ENCODE data around the gene MAP1S. TPM values are rescaled to one million over a fixed set of nuclear protein-coding genes. Genes with fewer than 3 reads are reported as not detected.

MAP1S gene
- total and polyA plus RNA-seq, 10 donors: 15.0 to 63.1 (median 35.5) TPM

GRCh38 chr19:17680230-17680722 is 39.0 kb upstream of the MAP1S start:
- WGBS, 5 donors: 3 to 4% (median 4%) methylated on average over 26 to 38 of the region's 38 CpGs
- no peaks in the 10 kb centered on the region for H3K36me3 ChIP-seq
- peak overlapping the region in 5 of 8 donors; percentile 7 to 60 (median 25) for H3K4me3 ChIP-seq
- H3K4me1 ChIP-seq: peaks cover 5 to 25% (median 14%) of the 10 kb centered on the region in 6 donors
- peak overlapping the region in 2 of 8 donors; percentile 24 to 54 for H3K27ac ChIP-seq
- peaks cover 0 to 91% (median 10%) of the 10 kb centered on the region in 7 donors for H3K27me3 ChIP-seq (replicated peaks in 1 of 7)
- DNase-seq: peak; percentile 86
- TF ChIP-seq CTCF (IDR thresholded peaks at IDR 0.05 in 8 of 11, conservative IDR thresholded peaks at IDR 0.05 in 3 of 11) (no peak), POLR2AphosphoS5 (IDR thresholded peaks at IDR 0.05) (peak; percentile 85 to 93 (median 86)), POLR2A (IDR thresholded peaks at IDR 0.05) (no peak)
- intact Hi-C loops (cut with DNase I; ENCODE audit: low total_unique reads): no loop called here
- H3K9me3 ChIP-seq: no peaks in the 10 kb centered on the region

- peaks cover 0 to 98% (median 23%) of the 10 kb centered on the region in 7 donors for H3K27me3 ChIP-seq (replicated peaks in 1 of 7)
- TF ChIP-seq CTCF (IDR thresholded peaks at IDR 0.05 in 8 of 11, conservative IDR thresholded peaks at IDR 0.05 in 3 of 11): no peak
- TF ChIP-seq POLR2A (IDR thresholded peaks at IDR 0.05): no peak
- no peak for TF ChIP-seq POLR2AphosphoS5 (IDR thresholded peaks at IDR 0.05)
- intact Hi-C loops (cut with DNase I; ENCODE audit: low total_unique reads): no loop called here
- no peaks in the 10 kb centered on the region for H3K36me3 ChIP-seq
- no peak overlapping the region for H3K4me3 ChIP-seq
- no peak for DNase-seq
- H3K27ac ChIP-seq: no peak overlapping the region
- peaks cover 8 to 37% (median 24%) of the 10 kb centered on the region in 6 donors for H3K4me1 ChIP-seq
- H3K9me3 ChIP-seq: no peaks in the 10 kb centered on the region
- 51 to 59% (median 52%) methylated on average over 25 of the region's 25 CpGs for WGBS, 5 donors
Observed at GRCh38 chr19:17681505-17682125, 37.7 kb upstream of the MAP1S start.

GRCh38 chr19:17682273-17682672 is 37.0 kb upstream of the MAP1S start:
- no peak overlapping the region for H3K27ac ChIP-seq
- H3K9me3 ChIP-seq: no peaks in the 10 kb centered on the region
- H3K36me3 ChIP-seq: no peaks in the 10 kb centered on the region
- no peak overlapping the region for H3K4me3 ChIP-seq
- DNase-seq: no peak
- H3K27me3 ChIP-seq (replicated peaks in 1 of 7): peaks cover 3 to 100% (median 30%) of the 10 kb centered on the region in 7 donors
- 67 to 82% (median 74%) methylated on average over 5 of the region's 5 CpGs for WGBS, 5 donors
- TF ChIP-seq POLR2AphosphoS5 (IDR thresholded peaks at IDR 0.05) (no peak), POLR2A (IDR thresholded peaks at IDR 0.05) (no peak), CTCF (IDR thresholded peaks at IDR 0.05 in 8 of 11, conservative IDR thresholded peaks at IDR 0.05 in 3 of 11) (no peak)
- H3K4me1 ChIP-seq: peaks cover 13 to 44% (median 30%) of the 10 kb centered on the region in 6 donors
- intact Hi-C loops (cut with DNase I; ENCODE audit: low total_unique reads): no loop called here

GRCh38 chr19:17683078-17683477 is 36.2 kb upstream of the MAP1S start:
- Histone ChIP-seq H3K4me1 (peaks cover 13 to 52% (median 37%) of the 10 kb centered on the region in 6 donors), H3K9me3 (no peaks in the 10 kb centered on the region), H3K4me3 (no peak overlapping the region), H3K36me3 (no peaks in the 10 kb centered on the region), H3K27me3 (replicated peaks in 1 of 7) (peaks cover 3 to 100% (median 38%) of the 10 kb centered on the region in 7 donors), H3K27ac (no peak overlapping the region)
- no peak for DNase-seq
- intact Hi-C loops (cut with DNase I; ENCODE audit: low total_unique reads): no loop called here
- TF ChIP-seq POLR2A (IDR thresholded peaks at IDR 0.05): no peak
- no peak for TF ChIP-seq CTCF (IDR thresholded peaks at IDR 0.05 in 8 of 11, conservative IDR thresholded peaks at IDR 0.05 in 3 of 11)
- no peak for TF ChIP-seq POLR2AphosphoS5 (IDR thresholded peaks at IDR 0.05)
- WGBS, 5 donors: 76 to 96% (median 88%) methylated on average over 4 of the region's 4 CpGs

Measured in spleen (tissue), 11 donors.